H1 (cell line): Measurements from ENCODE around the gene PDE4D. TPM values are rescaled to one million over a fixed set of nuclear protein-coding genes. Genes with fewer than 3 reads are reported as not detected.

Experiments used
- CTCF ChIA-PET: fragments of 300-600 bp; sonication (Branson Sonifier 250); formaldehyde crosslinking; loops from one replicate; lab custom pipeline; 2021; ENCODE audit not compliant: partially characterized antibody; lab: Charles Lee
- POLR2A ChIA-PET: fragments of 300-600 bp; sonication (Branson Sonifier 250); formaldehyde crosslinking; loops from one replicate; lab custom pipeline; 2021; ENCODE audit warnings: inconsistent platforms; ENCODE audit not compliant: partially characterized antibody; lab: Charles Lee
- DNase-seq, 2 experiments: peaks; one replicate each; pipeline versions ENCODE4 v3.0.0 to v3.0.0-alpha.2; 2010 to 2022; ENCODE audit warnings: low spot score in 2 of 2, low read depth in 1 of 2, mixed read lengths in 1 of 2
- FAIRE-seq: peaks from 2 replicates; lab custom pipeline; 2011; peaks lifted over from hg19 to GRCh38; lab: Jason Lieb, UNC
- H2AFZ ChIP-seq: 2 replicates; pipeline ENCODE4 v1.8.1; 2012; ENCODE audit warnings: low read length, inconsistent platforms
- H2AK5ac ChIP-seq: 2 replicates; pipeline ENCODE4 v1.6.1; 2013; ENCODE audit warnings: low read depth, low read length
- H2BK120ac ChIP-seq: replicated peaks from 2 replicates; pipeline ENCODE3; 2013; ENCODE audit warnings: low read depth, low read length, inconsistent platforms
- H2BK12ac ChIP-seq: 2 replicates; pipeline ENCODE4 v1.6.1; 2013; ENCODE audit warnings: low read depth, low read length
- H2BK15ac ChIP-seq: 2 replicates; pipeline ENCODE4 v1.6.1; 2013; ENCODE audit warnings: low read length
- H2BK20ac ChIP-seq: 2 replicates; pipeline ENCODE4 v1.6.1; 2013; ENCODE audit warnings: low read length
- H2BK5ac ChIP-seq: 2 replicates; pipeline ENCODE4 v1.6.1; 2013; ENCODE audit warnings: low read depth, low read length
- H3K14ac ChIP-seq: 2 replicates; pipeline ENCODE4 v1.6.1; 2013; ENCODE audit warnings: inconsistent platforms; ENCODE audit not compliant: insufficient read length
- H3K18ac ChIP-seq: 2 replicates; pipeline ENCODE4 v1.6.1; 2013; ENCODE audit warnings: low read length; ENCODE audit errors: extremely low read depth
- H3K23ac ChIP-seq: 2 replicates; pipeline ENCODE4 v1.6.1; 2013; ENCODE audit warnings: inconsistent platforms; ENCODE audit not compliant: insufficient read length
- H3K23me2 ChIP-seq: 2 replicates; pipeline ENCODE4 v1.6.1; 2013; ENCODE audit warnings: low read depth, low read length
- H3K27ac ChIP-seq: 2 replicates; pipeline ENCODE4 v1.6.1; 2011; ENCODE audit warnings: low read depth, low read length, inconsistent platforms
- H3K27me3 ChIP-seq, 4 experiments: replicated peaks in 1 of 4; 1 replicate in 1 of 4; 2 replicates in 3 of 4; pipeline versions ENCODE4 v1.6.1 to v1.8.1; 2011 to 2013; ENCODE audit warnings: low read length in 3 of 4, mild to moderate bottlenecking in 3 of 4, inconsistent platforms in 2 of 4, mixed read lengths in 2 of 4, moderate library complexity in 1 of 4; ENCODE audit not compliant: control insufficient read depth in 3 of 4, insufficient read depth in 3 of 4; ENCODE audit errors: extremely low read depth in 1 of 4
- H3K36me3 ChIP-seq, 4 experiments: 2 replicates each; pipeline versions ENCODE4 v1.6.1 to v1.8.1; 2011 to 2013; ENCODE audit warnings: mild to moderate bottlenecking in 4 of 4, low read length in 3 of 4, moderate library complexity in 2 of 4, control low read depth in 1 of 4, inconsistent platforms in 1 of 4; ENCODE audit not compliant: insufficient read depth in 4 of 4, control insufficient read depth in 2 of 4
- H3K4ac ChIP-seq: replicated peaks from 2 replicates; pipeline ENCODE3; 2013; ENCODE audit warnings: low read length, low read depth, mixed read lengths, inconsistent platforms; ENCODE audit not compliant: insufficient read length
- H3K4me1 ChIP-seq, 4 experiments: replicated peaks in 1 of 4; 1 replicate in 1 of 4; 2 replicates in 3 of 4; pipeline versions ENCODE4 v1.6.1 to v1.8.1; 2011 to 2013; ENCODE audit warnings: low read length in 3 of 4, inconsistent platforms in 2 of 4, mixed read lengths in 1 of 4; ENCODE audit not compliant: insufficient read depth in 4 of 4, control insufficient read depth in 3 of 4
- H3K4me2 ChIP-seq, 2 experiments: 2 replicates each; pipeline versions ENCODE4 v1.6.1 to v1.8.1; 2011 to 2013; ENCODE audit warnings: low read depth in 2 of 2, low read length in 2 of 2, control low read depth in 1 of 2, inconsistent platforms in 1 of 2, mild to moderate bottlenecking in 1 of 2; ENCODE audit not compliant: insufficient read depth in 1 of 2
- H3K4me3 ChIP-seq, 4 experiments: fragments of 200-600, 300-600 bp in 1 of 4; sonication (generic), shearing (Covaris generic), sonication (Bioruptor Twin) in 1 of 4; 2 replicates each; pipeline versions ENCODE4 v1.5.1 to v1.8.1; 2011 to 2016; ENCODE audit warnings: low read length in 4 of 4, low read depth in 3 of 4, control low read depth in 2 of 4, inconsistent platforms in 2 of 4, mild to moderate bottlenecking in 2 of 4, mixed read lengths in 1 of 4, moderate library complexity in 1 of 4; ENCODE audit not compliant: insufficient read depth in 2 of 4; ENCODE audit errors: extremely low read depth in 1 of 4
- H3K56ac ChIP-seq: replicated peaks from 2 replicates; pipeline ENCODE3; 2013; ENCODE audit warnings: low read depth, mild to moderate bottlenecking, mixed read lengths, low read length, inconsistent platforms; ENCODE audit not compliant: insufficient read length
- H3K79me1 ChIP-seq: 2 replicates; pipeline ENCODE4 v1.6.1; 2013; ENCODE audit warnings: low read depth, low read length, control low read depth
- H3K79me2 ChIP-seq, 2 experiments: 2 replicates each; pipeline versions ENCODE4 v1.6.1 to v1.8.1; 2012 to 2013; ENCODE audit warnings: low read length in 2 of 2, mild to moderate bottlenecking in 2 of 2, inconsistent platforms in 1 of 2; ENCODE audit not compliant: insufficient read depth in 2 of 2, control insufficient read depth in 1 of 2
- H3K9ac ChIP-seq, 4 experiments: replicated peaks in 1 of 4; 1 replicate in 1 of 4; 2 replicates in 3 of 4; pipeline versions ENCODE4 v1.6.1 to v1.8.1; 2011 to 2013; ENCODE audit warnings: low read depth in 3 of 4, low read length in 3 of 4, control low read depth in 2 of 4, mild to moderate bottlenecking in 2 of 4, moderate library complexity in 2 of 4, inconsistent platforms in 1 of 4; ENCODE audit errors: extremely low read depth in 1 of 4
- H3K9me3 ChIP-seq, 2 experiments: 2 replicates each; pipeline versions ENCODE4 v1.6.1 to v1.8.1; 2012 to 2013; ENCODE audit warnings: mild to moderate bottlenecking in 2 of 2, moderate library complexity in 2 of 2, control low read depth in 1 of 2, inconsistent platforms in 1 of 2, low read depth in 1 of 2, low read length in 1 of 2, mixed read lengths in 1 of 2; ENCODE audit not compliant: insufficient read depth in 2 of 2
- H4K20me1 ChIP-seq, 2 experiments: replicated peaks in 1 of 2; 2 replicates each; pipeline versions ENCODE3 to v1.8.1; 2011 to 2013; ENCODE audit warnings: inconsistent platforms in 2 of 2, low read length in 2 of 2, mild to moderate bottlenecking in 1 of 2; ENCODE audit not compliant: insufficient read depth in 2 of 2, control insufficient read depth in 1 of 2
- H4K5ac ChIP-seq: 2 replicates; pipeline ENCODE4 v1.6.1; 2013; ENCODE audit warnings: low read length, low read depth, mixed read lengths, inconsistent platforms; ENCODE audit not compliant: insufficient read length
- H4K8ac ChIP-seq: 2 replicates; pipeline ENCODE4 v1.8.0; 2013; ENCODE audit warnings: mild to moderate bottlenecking, moderate library complexity, low read length, inconsistent platforms; ENCODE audit not compliant: insufficient read depth; ENCODE audit errors: extremely low read depth
- H4K91ac ChIP-seq: replicated peaks from 2 replicates; pipeline ENCODE3; 2013; ENCODE audit warnings: low read length, mixed read lengths, inconsistent platforms; ENCODE audit not compliant: insufficient read length
- CTCF ChIP-seq, 3 experiments: IDR thresholded peaks; 1 replicate in 2 of 3; 2 replicates in 1 of 3; pipeline versions ENCODE4 v1.5.1 to v1.6.1; 2011; ENCODE audit warnings: low read length in 3 of 3, mild to moderate bottlenecking in 3 of 3, inconsistent platforms in 2 of 3, low read depth in 1 of 3, moderate library complexity in 1 of 3; ENCODE audit not compliant: insufficient read depth in 1 of 3; ENCODE audit errors: control extremely low read depth in 1 of 3
- EP300 ChIP-seq, 2 experiments: IDR thresholded peaks; 1 replicate in 1 of 2; 2 replicates in 1 of 2; pipeline ENCODE4 v1.6.1; 2011 to 2012; ENCODE audit warnings: low read depth in 2 of 2, low read length in 2 of 2, mild to moderate bottlenecking in 2 of 2, borderline replicate concordance in 1 of 2, inconsistent platforms in 1 of 2, moderate library complexity in 1 of 2
- HDAC6 ChIP-seq: IDR thresholded peaks from one replicate; pipeline ENCODE4 v1.7.1; 2012; ENCODE audit warnings: low read depth, mild to moderate bottlenecking, inconsistent platforms, low read length, moderate library complexity
- MAX ChIP-seq: IDR thresholded peaks from 2 replicates; pipeline ENCODE4 v1.6.1; 2012; ENCODE audit warnings: inconsistent platforms
- SIRT6 ChIP-seq: IDR thresholded peaks from one replicate; pipeline ENCODE4 v1.7.1; 2012; ENCODE audit warnings: low read length, inconsistent platforms
- TBP ChIP-seq: IDR thresholded peaks from 2 replicates; pipeline ENCODE4 v1.6.1; 2011; ENCODE audit warnings: low read depth, low read length, improper control_type of control experiment
- ZNF274 ChIP-seq: IDR thresholded peaks from 2 replicates; pipeline ENCODE4 v1.7.0; 2012; ENCODE audit warnings: low read length, borderline replicate concordance; ENCODE audit errors: extremely low read depth
- WGBS, 2 experiments: shearing (Covaris generic) in 1 of 2; methylation state at CpG; one replicate each; pipeline versions ENCODE4 v1.1.6 to v1.1.7; 2013 to 2015; ENCODE audit warnings: low lambda C conversion rate in 2 of 2, mixed read lengths in 2 of 2, inconsistent platforms in 1 of 2, low coverage in 1 of 2, missing lambda C conversion rate in 1 of 2; ENCODE audit not compliant: insufficient replicate concordance in 2 of 2, insufficient coverage in 1 of 2, insufficient read length in 1 of 2; ENCODE audit errors: extremely low coverage in 1 of 2, missing lambda C conversion rate in 1 of 2; 5-methylcytosine and 5-hydroxymethylcytosine counted together
- polyA plus RNA-seq, 7 experiments: library from polyadenylated mRNA; depleted of rRNA in 3 of 7; stranded (reverse) in 5 of 7; unstranded in 2 of 7; fragments of >200 nt in 5 of 7; fragments of 200-250 nt in 2 of 7; gene quantifications; 1 replicate in 5 of 7; 2 replicates in 1 of 7; 4 replicates in 1 of 7; pipeline versions ENCODE4 v1.2.1 to v1.2.3, GENCODE V29; 2011 to 2013; ENCODE audit warnings: missing spikeins in 2 of 7, mixed read lengths in 2 of 7
- total RNA-seq: library from RNA; stranded (reverse); fragmentation: NEBNext Ultra II Directional; extraction: Animal tissue kit (Norgen Biotek cat#: 25700); gene quantifications from 2 replicates; pipeline ENCODE4 v1.2.1, GENCODE V29; 2021

The PDE4D gene
- total and polyA plus RNA-seq, 2 of the 8 experiments (the other 6 are each of a cell fraction or from before 2014, with no cell fraction given) = 2.3 to 3.7 TPM

GRCh38 chr5:59099270-59099994 lies 794.1 kb downstream of the PDE4D start:
- Histone ChIP-seq H3K56ac (no peak overlapping the region), H3K4me2 (no peak overlapping the region), H2AFZ (no peak overlapping the region), H3K23me2 (no peaks in the 10 kb centered on the region), H3K14ac (no peak overlapping the region), H3K4me3 (no peak overlapping the region), H3K27ac (no peak overlapping the region), H2AK5ac (no peak overlapping the region), H3K23ac (no peak overlapping the region), H3K79me1 (no peaks in the 10 kb centered on the region), H3K9me3 (no peaks in the 10 kb centered on the region), H2BK15ac (no peak overlapping the region), H3K36me3 (no peaks in the 10 kb centered on the region), H3K4me1 (no peaks in the 10 kb centered on the region), H3K9ac (no peak overlapping the region), H2BK20ac (no peak overlapping the region), H4K91ac (no peak overlapping the region), H4K5ac (no peak overlapping the region), H3K27me3 (no peaks in the 10 kb centered on the region), H2BK120ac (no peak overlapping the region), H3K18ac (no peak overlapping the region), H4K8ac (no peak overlapping the region), H3K4ac (no peak overlapping the region), H2BK5ac (no peak overlapping the region), H4K20me1 (no peaks in the 10 kb centered on the region), H2BK12ac (no peak overlapping the region), H3K79me2 (no peaks in the 10 kb centered on the region)
- WGBS, 2 experiments = 97% methylated on average over 5 of the region's 5 CpGs; no CpG with 5 or more reads in 1 of the 2 experiments
- FAIRE-seq (no peak), DNase-seq (no peak)
- ChIA-PET CTCF (no interaction called here), POLR2A (no interaction called here)
- TF ChIP-seq MAX = no peak
- TF ChIP-seq HDAC6 = no peak
- TF ChIP-seq EP300 (IDR thresholded peaks at IDR 0.05; ENCODE audit: borderline replicate concordance in 1 of 2, low read depth in 2 of 2, low read length in 2 of 2) = no peak
- TF ChIP-seq CTCF (IDR thresholded peaks at IDR 0.05; ENCODE audit: control extremely low read depth in 1 of 3, insufficient read depth in 1 of 3, low read depth in 1 of 3, low read length in 3 of 3) = no peak
- no peak for TF ChIP-seq TBP
- TF ChIP-seq ZNF274 = no peak
- no peak for TF ChIP-seq SIRT6
